Tibial nerve (tissue), 4 donors: ENCODE measurements around the gene SUSD5. TPM values are rescaled to one million over a fixed set of nuclear protein-coding genes. Genes with fewer than 3 reads are reported as not detected.
"Not testable (repeated sequence)": the region's sequence is repeated elsewhere in the genome, so short reads cannot be mapped to it uniquely, and the experiment has no call there.

Source experiments
- DNase-seq, 2 donors: peaks; one replicate each; pipeline ENCODE4 v3.0.0-alpha.2; 2019; ENCODE audit warnings: low spot score in 2 of 2
- H3K27ac ChIP-seq, 4 donors: fragments of 200-600 bp; sonication (generic) in 3 of 4; one replicate each; pipeline ENCODE4 v1.5.1; 2017 to 2019; ENCODE audit warnings: mild to moderate bottlenecking in 1 of 4
- H3K27me3 ChIP-seq, 2 donors: fragments of 200-600 bp; sonication (generic) in 1 of 2; one replicate each; pipeline versions ENCODE4 v1.5.1 to v1.6.0; 2017 to 2019
- H3K36me3 ChIP-seq, 3 donors: fragments of 200-600 bp; sonication (generic); one replicate each; pipeline ENCODE4 v1.5.1; 2018 to 2019
- H3K4me1 ChIP-seq, 4 donors: fragments of 200-600 bp; sonication (generic) in 3 of 4; one replicate each; pipeline ENCODE4 v1.5.1; 2017 to 2019
- H3K4me3 ChIP-seq, 4 donors: fragments of 200-600 bp; sonication (generic) in 3 of 4; one replicate each; pipeline ENCODE4 v1.5.1; 2017 to 2019; ENCODE audit warnings: mild to moderate bottlenecking in 1 of 4, moderate library complexity in 1 of 4
- H3K9me3 ChIP-seq, 4 donors: fragments of 200-600 bp; sonication (generic) in 3 of 4; one replicate each; pipeline ENCODE4 v1.5.1; 2017 to 2019
- CTCF ChIP-seq, 5 experiments: fragments of 200-600 bp in 3 of 5; fragments of 450-650 bp in 2 of 5; sonication (generic) in 3 of 5; IDR thresholded peaks; one replicate each; pipeline ENCODE4 v1.5.1; 2016 to 2019; ENCODE audit warnings: antibody characterized with exemption in 5 of 5, mild to moderate bottlenecking in 3 of 5, moderate library complexity in 2 of 5
- EP300 ChIP-seq, 2 donors: sonication (generic); formaldehyde crosslinking; IDR thresholded peaks; one replicate each; pipeline ENCODE4 v1.6.1; 2017; ENCODE audit warnings: antibody characterized with exemption in 2 of 2, mild to moderate bottlenecking in 1 of 2
- POLR2A ChIP-seq, 2 donors: fragments of 450-650 bp; IDR thresholded peaks; one replicate each; pipeline ENCODE4 v1.6.1; 2017; ENCODE audit warnings: antibody characterized with exemption in 2 of 2, mild to moderate bottlenecking in 2 of 2, moderate library complexity in 2 of 2
- WGBS, 2 donors: methylation state at CpG; one replicate each; pipeline ENCODE4 v1.1.5; 2018; 5-methylcytosine and 5-hydroxymethylcytosine counted together
- total RNA-seq, 4 donors: library from RNA; depleted of rRNA; stranded (reverse); fragments of >200 nt; gene quantifications; one replicate each; pipeline ENCODE4 v1.1.0, GENCODE V29; 2016

SUSD5 gene
- total RNA-seq, 4 donors from 2014 or later: 0.90 to 12.6 (median 4.3) TPM

- no peak for DNase-seq
- Histone ChIP-seq H3K4me1 (peaks cover 0 to 23% (median 0%) of the 10 kb centered on the region in 4 donors), H3K4me3 (no peak overlapping the region), H3K36me3 (peaks cover 0 to 76% (median 4%) of the 10 kb centered on the region in 3 donors), H3K9me3 (no peaks in the 10 kb centered on the region), H3K27ac (no peak overlapping the region), H3K27me3 (no peaks in the 10 kb centered on the region)
- 81 to 88% methylated on average over 3 of the region's 3 CpGs for WGBS, 2 donors
- TF ChIP-seq EP300 (IDR thresholded peaks at IDR 0.05) (no peak), CTCF (IDR thresholded peaks at IDR 0.05) (no peak)
Measured at GRCh38 chr3:33141006-33141405, 77.6 kb downstream of the SUSD5 start.

GRCh38 chr3:33139996-33140395, 78.6 kb downstream of the SUSD5 start:
- Histone ChIP-seq H3K4me1 (peaks cover 0 to 22% (median 0%) of the 10 kb centered on the region in 4 donors), H3K9me3 (no peaks in the 10 kb centered on the region), H3K27me3 (no peaks in the 10 kb centered on the region), H3K4me3 (no peak overlapping the region), H3K36me3 (peaks cover 0 to 77% (median 4%) of the 10 kb centered on the region in 3 donors), H3K27ac (no peak overlapping the region)
- no peak for TF ChIP-seq EP300 (IDR thresholded peaks at IDR 0.05)
- no peak for TF ChIP-seq CTCF (IDR thresholded peaks at IDR 0.05)
- TF ChIP-seq POLR2A (IDR thresholded peaks at IDR 0.05): no peak
- 16 to 38% methylated on average over 2 of the region's 2 CpGs for WGBS, 2 donors
- no peak for DNase-seq

- H3K27ac ChIP-seq, H3K27me3 ChIP-seq, DNase-seq, H3K9me3 ChIP-seq, H3K4me3 ChIP-seq: not testable (repeated sequence)
- 91 to 92% methylated on average over 8 of the region's 8 CpGs for WGBS, 2 donors
- Histone ChIP-seq H3K4me1 (peaks cover 0 to 17% (median 0%) of the 10 kb centered on the region in 4 donors), H3K36me3 (peaks cover 0 to 77% (median 4%) of the 10 kb centered on the region in 3 donors)
Measured at GRCh38 chr3:33139006-33139623, 79.5 kb downstream of the SUSD5 start.

- DNase-seq: no peak
- Histone ChIP-seq H3K9me3 (no peaks in the 10 kb centered on the region), H3K36me3 (peaks cover 0 to 77% (median 4%) of the 10 kb centered on the region in 3 donors), H3K27ac (no peak overlapping the region), H3K27me3 (no peaks in the 10 kb centered on the region), H3K4me1 (peaks cover 0 to 11% (median 0%) of the 10 kb centered on the region in 4 donors), H3K4me3 (no peak overlapping the region)
- TF ChIP-seq CTCF (IDR thresholded peaks at IDR 0.05) (no peak), EP300 (IDR thresholded peaks at IDR 0.05) (no peak), POLR2A (IDR thresholded peaks at IDR 0.05) (no peak)
- WGBS, 2 donors: 65 to 83% methylated on average over 1 of the region's 1 CpG
Measured at GRCh38 chr3:33137691-33138090, 80.9 kb downstream of the SUSD5 start.

GRCh38 chr3:33134026-33134625, 84.5 kb downstream of the SUSD5 start:
- Histone ChIP-seq H3K36me3 (peaks cover 0 to 86% (median 0%) of the 10 kb centered on the region in 3 donors), H3K9me3 (no peaks in the 10 kb centered on the region), H3K4me1 (peaks cover 0 to 6% (median 0%) of the 10 kb centered on the region in 4 donors), H3K27ac (no peak overlapping the region), H3K4me3 (no peak overlapping the region), H3K27me3 (no peaks in the 10 kb centered on the region)
- DNase-seq: no peak
- TF ChIP-seq EP300 (IDR thresholded peaks at IDR 0.05): no peak
- no peak for TF ChIP-seq CTCF (IDR thresholded peaks at IDR 0.05)
- no peak for TF ChIP-seq POLR2A (IDR thresholded peaks at IDR 0.05)
- WGBS, 2 donors: 74 to 87% methylated on average over 3 to 4 of the region's 4 CpGs
